G401.6 (cell line): ENCODE data around the gene ADNP2.

Source experiments
- FAIRE-seq: peaks from 2 replicates; lab custom pipeline; 2012; peaks lifted over from hg19 to GRCh38; lab: Jason Lieb, UNC

ADNP2 gene

DNA sequence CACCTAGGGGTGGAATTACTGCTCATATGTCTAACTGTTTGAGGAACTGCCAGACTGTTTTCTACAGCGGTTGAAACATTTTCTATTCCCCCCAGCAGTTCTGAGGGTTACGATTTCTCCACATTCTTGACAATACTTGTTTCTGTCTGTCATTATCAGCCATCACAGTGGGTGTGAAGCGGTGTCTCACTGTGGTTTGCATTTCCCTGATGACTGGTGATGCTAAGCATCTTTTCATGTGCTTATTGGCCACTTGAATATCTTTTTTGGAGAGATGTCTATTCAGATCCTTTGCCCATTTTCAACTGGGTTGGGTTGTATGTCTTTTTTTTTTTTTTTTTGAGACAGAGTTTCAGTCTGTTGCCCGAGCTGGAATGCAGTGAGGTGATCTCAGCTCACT, 63.0 kb downstream of the ADNP2 start:
- no peak for FAIRE-seq

GRCh38 chr18:80173060-80173459, 64.0 kb downstream of the ADNP2 start:
- no peak for FAIRE-seq

GRCh38 chr18:80175451-80176204, 66.6 kb downstream of the ADNP2 start:
- no peak for FAIRE-seq

DNA sequence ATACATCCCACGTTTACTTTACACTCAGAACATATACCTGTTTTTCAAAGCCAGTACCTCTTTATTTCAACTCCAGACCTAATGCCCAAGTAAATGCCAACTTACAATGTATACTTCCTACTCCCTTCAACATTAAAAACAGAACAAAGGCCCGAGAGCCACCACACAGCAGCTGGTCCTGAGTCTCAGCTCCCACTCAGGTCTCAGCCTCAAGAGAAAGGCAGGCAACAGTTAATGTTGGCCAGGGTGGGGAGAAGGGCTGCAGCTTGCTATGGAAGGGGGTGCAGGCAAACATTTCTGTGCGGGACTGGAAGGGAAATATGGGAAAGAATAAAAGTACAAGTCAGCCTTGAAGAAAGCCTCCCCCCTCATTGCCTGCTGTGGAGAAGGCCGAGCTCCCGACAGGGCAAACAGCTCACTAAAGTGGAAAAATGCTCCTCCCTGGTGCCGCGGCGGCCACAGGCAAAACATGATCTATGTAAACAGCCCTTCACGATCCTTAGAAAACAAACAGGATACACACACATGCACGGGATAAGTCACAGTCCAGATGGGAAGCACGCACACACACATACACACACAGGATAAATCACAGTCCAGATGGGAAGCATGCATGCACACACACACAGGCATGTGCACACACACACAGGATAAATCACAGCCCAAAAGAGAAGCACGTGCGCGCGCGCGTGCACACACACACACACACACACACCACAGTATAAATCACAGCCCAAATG, 67.4 kb downstream of the ADNP2 start:
- no peak for FAIRE-seq

- no peak for FAIRE-seq
Observed at GRCh38 chr18:80177128-80177527, 68.1 kb downstream of the ADNP2 start.

DNA sequence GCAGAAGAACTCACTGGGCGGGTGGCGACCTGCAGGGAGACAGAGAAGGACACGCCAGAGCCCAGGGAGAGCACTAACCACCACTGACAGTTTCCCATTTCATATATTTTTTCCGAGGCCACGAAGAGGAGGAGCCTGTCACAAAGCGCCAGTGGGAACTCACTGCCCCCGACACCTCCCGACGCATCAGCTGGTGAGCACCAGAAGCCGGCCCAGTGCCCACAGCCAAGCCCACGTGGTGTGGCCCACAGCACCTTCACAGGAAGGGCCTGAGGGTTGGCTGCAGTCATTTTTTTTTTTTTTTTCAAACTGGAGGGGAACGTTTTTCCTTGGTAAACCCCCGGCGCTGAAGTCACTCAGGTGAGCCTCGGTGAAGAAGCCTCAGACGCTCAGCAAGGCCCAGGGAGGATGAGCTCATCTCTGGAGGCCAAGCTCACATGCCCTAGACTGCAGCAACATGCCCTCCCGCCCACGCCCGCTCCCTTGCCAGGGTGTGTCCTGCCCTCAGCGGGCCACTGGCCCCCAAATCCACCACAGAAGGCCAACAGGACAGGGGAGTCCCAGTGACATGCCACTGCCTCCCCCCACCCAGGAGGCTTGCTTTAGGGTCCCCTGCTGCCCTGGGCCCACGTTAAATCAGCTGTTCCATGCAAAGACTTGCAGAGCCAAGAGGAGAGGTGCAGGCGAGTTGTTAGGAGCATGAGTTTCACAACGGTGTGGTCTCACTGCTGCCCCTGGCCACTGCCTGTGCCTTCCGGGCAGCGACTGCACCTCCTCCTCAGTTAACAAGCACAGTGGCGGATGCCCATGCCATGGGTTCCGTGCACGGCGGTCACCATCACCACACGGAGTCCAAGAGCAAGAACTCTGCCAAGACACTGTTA, 70.1 kb downstream of the ADNP2 start:
- no peak for FAIRE-seq

- no peak for FAIRE-seq
Observed at GRCh38 chr18:80179857-80180558, 70.9 kb downstream of the ADNP2 start.

DNA sequence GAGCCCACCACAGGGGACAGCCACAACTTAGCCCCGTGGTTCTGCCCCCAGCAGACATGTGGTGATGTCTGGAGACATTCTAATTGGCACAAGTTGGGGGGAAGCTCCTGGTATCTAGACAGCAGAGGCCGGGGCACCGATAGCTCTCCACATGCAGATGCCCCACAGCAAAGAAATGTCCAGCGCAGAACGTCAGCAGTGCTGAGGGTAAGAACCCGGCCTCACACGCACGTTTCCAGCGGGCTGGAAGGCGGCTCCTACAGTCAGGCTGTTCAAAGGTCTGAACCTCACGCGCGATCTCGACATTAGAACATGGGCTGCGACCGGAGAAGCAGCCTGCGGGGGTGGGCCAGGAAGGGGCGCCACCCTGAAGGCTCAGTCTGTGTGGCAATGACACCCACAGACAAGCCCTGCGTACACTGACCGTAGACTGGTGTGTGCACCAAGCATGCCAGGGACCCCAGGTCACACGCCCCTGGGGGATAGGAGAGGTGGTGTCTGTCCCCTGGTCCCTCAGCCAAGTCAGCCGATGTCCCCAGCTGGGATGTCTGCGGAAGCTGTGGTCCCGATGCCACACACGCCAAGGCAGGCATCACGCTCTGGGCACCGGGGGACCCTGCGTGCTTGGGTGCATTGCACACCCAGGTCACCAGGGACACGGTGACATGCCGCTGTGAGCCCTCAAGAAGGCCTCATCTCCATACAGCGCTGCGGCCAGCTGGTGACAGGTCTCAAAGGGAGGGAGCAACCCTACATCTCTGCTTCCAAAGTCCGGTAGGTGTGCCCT, 71.9 kb downstream of the ADNP2 start:
- FAIRE-seq: no peak

GRCh38 chr18:80181642-80182461, 72.8 kb downstream of the ADNP2 start:
- no peak for FAIRE-seq

DNA sequence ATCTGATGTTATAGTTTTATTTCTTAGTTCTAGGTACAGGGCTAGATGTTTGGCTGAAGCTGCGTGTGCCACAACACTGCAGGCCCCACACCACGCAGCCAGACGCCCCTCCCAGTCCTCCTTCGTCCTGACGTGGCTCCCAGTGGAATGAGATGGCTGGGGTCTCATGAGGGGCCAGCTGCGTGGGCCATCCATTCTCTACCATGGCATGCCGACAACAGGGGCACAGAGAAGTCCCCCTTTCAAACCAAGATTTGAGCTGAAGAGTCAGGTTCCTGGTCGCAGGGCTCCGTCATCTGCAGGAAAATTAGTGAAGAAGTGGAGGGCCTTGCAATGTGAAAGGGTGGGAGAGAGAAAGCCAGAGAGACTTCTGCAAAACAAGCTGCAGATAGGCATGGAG, 73.8 kb downstream of the ADNP2 start:
- FAIRE-seq: no peak

DNA sequence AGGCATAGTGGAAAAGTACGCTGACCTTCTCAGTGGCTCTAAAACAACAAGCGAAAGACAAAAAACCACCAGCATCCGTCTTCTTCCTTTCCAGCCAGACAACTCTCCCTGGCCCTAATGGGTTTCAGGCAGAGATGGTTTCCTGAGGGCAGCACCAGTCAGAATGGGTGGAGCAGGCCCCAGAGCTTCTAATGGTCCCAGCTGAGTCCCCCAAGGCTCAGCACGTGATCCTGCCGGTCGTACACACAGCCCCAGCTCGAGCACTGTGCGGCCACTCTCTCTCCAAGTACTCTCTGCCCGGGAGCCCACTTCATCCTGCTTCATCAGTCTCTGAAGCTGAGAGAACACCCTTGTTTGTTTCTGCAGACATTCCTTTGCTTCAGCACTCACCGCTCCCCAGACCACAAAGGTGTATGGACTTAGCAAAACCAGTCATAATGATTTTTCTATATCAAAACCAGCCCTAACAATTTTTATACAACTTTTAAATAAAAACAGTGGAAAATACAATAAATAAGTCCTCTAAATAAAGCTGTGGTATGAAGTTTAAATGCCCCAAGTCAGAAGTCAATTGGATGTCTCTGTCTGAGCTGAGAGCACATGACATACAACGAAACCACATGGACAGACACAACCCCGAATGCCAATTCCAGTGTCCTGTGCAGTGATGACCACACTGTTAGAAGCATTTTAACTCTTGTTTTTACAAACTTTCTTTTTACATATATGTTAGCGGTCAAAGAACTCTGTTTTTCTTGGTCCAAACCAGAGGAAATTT, 74.4 kb downstream of the ADNP2 start:
- no peak for FAIRE-seq

- FAIRE-seq: no peak
Observed at GRCh38 chr18:80184243-80184772, 75.2 kb downstream of the ADNP2 start.

- FAIRE-seq: no peak
Observed at GRCh38 chr18:80185545-80185944, 76.5 kb downstream of the ADNP2 start.

DNA sequence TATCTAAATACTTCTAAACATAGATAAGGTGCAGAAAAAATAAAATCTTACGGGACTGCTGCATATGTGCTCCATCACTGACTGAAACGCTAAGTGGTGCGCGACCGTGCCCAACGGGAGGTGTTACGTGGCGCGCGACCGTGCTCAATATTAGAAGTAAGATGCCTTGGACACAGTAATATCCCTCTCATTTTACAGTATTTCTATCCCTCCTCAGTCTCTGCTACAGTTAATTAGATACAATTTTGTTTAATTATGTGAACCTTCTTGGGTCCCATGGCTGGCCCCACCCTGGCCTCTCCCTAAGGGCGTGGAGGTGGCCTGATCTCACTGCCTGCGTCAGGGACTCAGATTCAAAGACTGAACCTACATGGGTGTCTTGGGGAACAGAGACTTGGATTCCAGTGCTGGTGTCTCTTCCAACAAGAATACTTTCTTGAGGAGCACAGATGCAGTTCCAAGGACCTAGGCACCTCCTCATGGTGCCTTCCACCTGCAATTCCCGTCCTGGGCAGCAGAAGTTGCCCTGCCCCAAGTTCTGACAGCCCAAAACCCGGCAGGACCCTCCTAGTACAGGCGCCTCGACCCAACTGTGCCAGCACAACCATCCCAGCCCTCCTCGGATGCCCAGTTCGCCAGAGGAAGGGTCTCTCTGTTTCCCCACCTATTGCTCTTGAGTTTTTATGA, 79.0 kb downstream of the ADNP2 start:
- no peak for FAIRE-seq

GRCh38 chr18:80188643-80189530, 79.8 kb downstream of the ADNP2 start:
- FAIRE-seq: no peak

- FAIRE-seq: no peak
Observed at GRCh38 chr18:80189531-80189865, 80.4 kb downstream of the ADNP2 start.
